Gastrocnemius medialis (tissue), 4 donors: ENCODE results near the gene ANKRD55. TPM values are rescaled to one million over a fixed set of nuclear protein-coding genes. Genes with fewer than 3 reads are reported as not detected.

ENCODE experiments used
- ATAC-seq, 2 donors: fragments of 150-250 bp; one replicate each; pipeline ENCODE4 v1.9.1; 2016
- DNase-seq, 2 donors: peaks; one replicate each; pipeline ENCODE4 v3.0.0-alpha.2; 2019
- H3K27ac ChIP-seq, 4 donors: fragments of 200-600 bp; sonication (generic); 1 replicate in 1 of 4; 2 replicates in 3 of 4; pipeline ENCODE4 v1.5.1; 2016 to 2018; ENCODE audit warnings: mild to moderate bottlenecking in 2 of 4, moderate library complexity in 1 of 4
- H3K27me3 ChIP-seq, 3 donors: fragments of 200-600 bp; sonication (generic) in 2 of 3; 1 replicate in 1 of 3; 2 replicates in 2 of 3; pipeline versions ENCODE4 v1.5.1 to v1.6.0; 2016 to 2019; ENCODE audit warnings: mild to moderate bottlenecking in 1 of 3, moderate library complexity in 1 of 3
- H3K36me3 ChIP-seq, 2 donors: fragments of 200-600 bp; sonication (generic) in 1 of 2; one replicate each; pipeline ENCODE4 v1.5.1; 2017 to 2018
- H3K4me1 ChIP-seq, 2 donors: fragments of 200-600 bp; sonication (generic) in 1 of 2; one replicate each; pipeline ENCODE4 v1.5.1; 2016 to 2017; ENCODE audit warnings: mild to moderate bottlenecking in 2 of 2
- H3K4me3 ChIP-seq, 4 donors: fragments of 200-600 bp; sonication (generic) in 3 of 4; 1 replicate in 1 of 4; 2 replicates in 3 of 4; pipeline ENCODE4 v1.5.1; 2016 to 2019; ENCODE audit warnings: mild to moderate bottlenecking in 2 of 4
- H3K9me3 ChIP-seq, 3 donors: fragments of 200-600 bp; sonication (generic) in 2 of 3; 1 replicate in 1 of 3; 2 replicates in 2 of 3; pipeline ENCODE4 v1.5.1; 2016 to 2019
- CTCF ChIP-seq, 5 experiments: fragments of 450-650 bp in 3 of 5; fragments of 200-600 bp in 2 of 5; sonication (generic) in 2 of 5; IDR thresholded peaks in 4 of 5; conservative IDR thresholded peaks in 1 of 5; 1 replicate in 4 of 5; 2 replicates in 1 of 5; pipeline ENCODE4 v1.5.1; 2016 to 2019; ENCODE audit warnings: antibody characterized with exemption in 5 of 5, mild to moderate bottlenecking in 3 of 5, moderate library complexity in 3 of 5
- POLR2A ChIP-seq, 2 donors: fragments of 450-650 bp; IDR thresholded peaks; one replicate each; pipeline ENCODE4 v1.6.1; 2017; ENCODE audit warnings: antibody characterized with exemption in 2 of 2, mild to moderate bottlenecking in 2 of 2, moderate library complexity in 2 of 2
- in situ Hi-C, 4 donors: fragments of 200-750 bp; cut with MboI; loops; one replicate each; pipeline versions ENCODE4 v1.15.0 to v1.8.0; 2017; ENCODE audit warnings: low sequenced_read_pairs in 4 of 4
- intact Hi-C: fragments of 100-400 bp; cut with DNase I; formaldehyde crosslinking; loops from one replicate; pipeline ENCODE4 v1.15.1; 2023; ENCODE audit warnings: low total_unique reads
- total RNA-seq, 4 donors: library from RNA; depleted of rRNA; stranded (reverse); fragments of >200 nt; gene quantifications; one replicate each; pipeline versions ENCODE4 v1.1.0 to v1.2.3, GENCODE V29; 2016

The ANKRD55 gene
- total RNA-seq, 4 donors from 2014 or later, result not detected

GRCh38 chr5:56257010-56257409 lies 23.9 kb upstream of the ANKRD55 start:
- no peaks in the 10 kb centered on the region for H3K4me1 ChIP-seq
- H3K27ac ChIP-seq, result no peak overlapping the region
- ATAC-seq (no peak), DNase-seq (no peak)
- in situ Hi-C loops, result loop anchor here in 2 of 4 donors (25.0 kb wide), 2 partner anchors 880 to 955 kb away; no protein-coding TSS in a partner anchor
- H3K4me3 ChIP-seq, result no peak overlapping the region
- intact Hi-C loops, result no loop called here
- no peaks in the 10 kb centered on the region for H3K27me3 ChIP-seq
- no peaks in the 10 kb centered on the region for H3K9me3 ChIP-seq
- H3K36me3 ChIP-seq, result no peaks in the 10 kb centered on the region
- TF ChIP-seq POLR2A (IDR thresholded peaks at IDR 0.05) (no peak), CTCF (IDR thresholded peaks at IDR 0.05 in 4 of 5, conservative IDR thresholded peaks at IDR 0.05 in 1 of 5) (no peak)

- Histone ChIP-seq H3K27me3 (no peaks in the 10 kb centered on the region), H3K4me1 (no peaks in the 10 kb centered on the region), H3K27ac (no peak overlapping the region), H3K4me3 (no peak overlapping the region), H3K36me3 (no peaks in the 10 kb centered on the region), H3K9me3 (no peaks in the 10 kb centered on the region)
- ATAC-seq (no peak), DNase-seq (no peak)
- TF ChIP-seq CTCF (IDR thresholded peaks at IDR 0.05 in 4 of 5, conservative IDR thresholded peaks at IDR 0.05 in 1 of 5) (no peak), POLR2A (IDR thresholded peaks at IDR 0.05) (no peak)
- in situ Hi-C loops (loop anchor here in 2 of 4 donors (25.0 kb wide), 2 partner anchors 882 to 957 kb away; no protein-coding TSS in a partner anchor), intact Hi-C loops (no loop called here)
Observed at GRCh38 chr5:56255502-56255901, 22.4 kb upstream of the ANKRD55 start.

- TF ChIP-seq CTCF (IDR thresholded peaks at IDR 0.05 in 4 of 5, conservative IDR thresholded peaks at IDR 0.05 in 1 of 5) (no peak), POLR2A (IDR thresholded peaks at IDR 0.05) (no peak)
- Histone ChIP-seq H3K27me3 (no peaks in the 10 kb centered on the region), H3K4me3 (no peak overlapping the region), H3K36me3 (no peaks in the 10 kb centered on the region), H3K4me1 (no peaks in the 10 kb centered on the region), H3K27ac (no peak overlapping the region), H3K9me3 (no peaks in the 10 kb centered on the region)
- DNase-seq (no peak), ATAC-seq (no peak)
- in situ Hi-C loops (loop anchor here in 2 of 4 donors (25.0 kb wide), 2 partner anchors 883 to 958 kb away; no protein-coding TSS in a partner anchor), intact Hi-C loops (no loop called here)
Observed at GRCh38 chr5:56253924-56254323, 20.8 kb upstream of the ANKRD55 start.

GRCh38 chr5:56253126-56253525 lies 20.0 kb upstream of the ANKRD55 start:
- ATAC-seq (no peak), DNase-seq (no peak)
- in situ Hi-C loops, result loop anchor here in 2 of 4 donors (25.0 kb wide), 2 partner anchors 884 to 959 kb away; no protein-coding TSS in a partner anchor
- no peaks in the 10 kb centered on the region for H3K9me3 ChIP-seq
- intact Hi-C loops, result no loop called here
- no peaks in the 10 kb centered on the region for H3K4me1 ChIP-seq
- H3K36me3 ChIP-seq, result no peaks in the 10 kb centered on the region
- H3K27me3 ChIP-seq, result no peaks in the 10 kb centered on the region
- H3K27ac ChIP-seq, result no peak overlapping the region
- no peak for TF ChIP-seq CTCF (IDR thresholded peaks at IDR 0.05 in 4 of 5, conservative IDR thresholded peaks at IDR 0.05 in 1 of 5)
- H3K4me3 ChIP-seq, result no peak overlapping the region
